Measurements from ENCODE around the gene NHSL2. TPM values are rescaled to one million over a fixed set of nuclear protein-coding genes. Genes with fewer than 3 reads are reported as not detected.
"Not testable (repeated sequence)": the region's sequence is repeated elsewhere in the genome, so short reads cannot be mapped to it uniquely, and the experiment has no call there.

NHSL2 gene
- total RNA-seq, 2 experiments from 2014 or later = 0.58 to 0.88 TPM

DNA sequence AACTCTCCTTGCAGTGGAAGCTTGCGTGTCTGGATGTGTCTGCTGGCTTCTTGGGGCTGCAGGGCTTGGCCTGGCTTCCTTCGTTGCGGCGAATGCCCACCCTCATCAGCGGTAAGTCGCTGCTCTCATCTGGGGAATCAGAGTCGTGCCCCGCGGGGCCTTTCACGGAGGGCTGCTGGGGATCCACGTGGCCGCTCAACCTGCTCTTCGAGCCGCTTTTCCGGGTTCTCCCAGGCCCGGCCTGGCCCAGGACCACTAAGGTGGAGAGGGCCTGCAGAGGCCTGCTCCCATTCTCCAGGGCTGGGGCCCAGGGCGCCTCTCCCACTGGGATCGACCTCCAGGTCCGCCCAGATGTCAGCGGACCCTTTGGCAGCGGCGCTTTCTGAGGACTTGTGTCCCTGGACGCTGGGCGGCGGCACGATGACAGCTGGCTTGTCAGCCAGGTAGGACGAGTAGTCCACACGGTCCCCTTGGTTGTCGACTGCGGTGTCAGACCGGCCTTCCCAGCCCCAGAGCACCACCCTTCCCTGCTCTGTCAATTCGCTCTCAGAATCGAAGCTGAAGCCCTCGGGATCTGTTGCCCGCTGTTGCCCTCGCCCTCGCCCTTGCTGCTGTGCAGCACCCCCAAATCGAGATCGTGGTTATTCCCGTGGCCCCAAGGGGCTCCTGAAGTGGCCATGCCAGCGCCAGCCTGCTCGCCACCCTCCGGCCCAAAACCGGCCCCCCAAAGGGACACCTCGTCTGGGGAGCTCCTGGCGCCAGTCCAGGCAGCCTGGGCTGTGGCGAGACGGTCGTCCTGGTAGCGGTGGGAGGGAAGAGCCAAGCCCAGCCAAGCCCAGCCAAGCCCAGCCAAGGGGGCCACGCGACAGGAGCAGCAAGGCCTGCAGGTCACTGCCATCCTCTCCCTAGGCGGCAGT lies 37.8 kb upstream of the NHSL2 start:
- Mint-ChIP-seq H3K27ac (no peak overlapping the region), H3K4me1 (ENCODE audit: low read depth) (peaks cover 24% of the 10 kb centered on the region), H3K9me3 (no peaks in the 10 kb centered on the region), H3K4me3 (no peak overlapping the region), H3K27me3 (peaks cover 14% of the 10 kb centered on the region), H3K36me3 (ENCODE audit: low read depth) (no peaks in the 10 kb centered on the region)
- ChIA-PET POLR2A (no interaction called here), CTCF (no interaction called here)
- TF ChIP-seq, protein P1, sequence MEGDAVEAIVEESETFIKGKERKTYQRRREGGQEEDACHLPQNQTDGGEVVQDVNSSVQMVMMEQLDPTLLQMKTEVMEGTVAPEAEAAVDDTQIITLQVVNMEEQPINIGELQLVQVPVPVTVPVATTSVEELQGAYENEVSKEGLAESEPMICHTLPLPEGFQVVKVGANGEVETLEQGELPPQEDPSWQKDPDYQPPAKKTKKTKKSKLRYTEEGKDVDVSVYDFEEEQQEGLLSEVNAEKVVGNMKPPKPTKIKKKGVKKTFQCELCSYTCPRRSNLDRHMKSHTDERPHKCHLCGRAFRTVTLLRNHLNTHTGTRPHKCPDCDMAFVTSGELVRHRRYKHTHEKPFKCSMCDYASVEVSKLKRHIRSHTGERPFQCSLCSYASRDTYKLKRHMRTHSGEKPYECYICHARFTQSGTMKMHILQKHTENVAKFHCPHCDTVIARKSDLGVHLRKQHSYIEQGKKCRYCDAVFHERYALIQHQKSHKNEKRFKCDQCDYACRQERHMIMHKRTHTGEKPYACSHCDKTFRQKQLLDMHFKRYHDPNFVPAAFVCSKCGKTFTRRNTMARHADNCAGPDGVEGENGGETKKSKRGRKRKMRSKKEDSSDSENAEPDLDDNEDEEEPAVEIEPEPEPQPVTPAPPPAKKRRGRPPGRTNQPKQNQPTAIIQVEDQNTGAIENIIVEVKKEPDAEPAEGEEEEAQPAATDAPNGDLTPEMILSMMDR (IDR thresholded peaks at IDR 0.05) = no peak
- intact Hi-C loops (cut with micrococcal nuclease) = no loop called here
- DNase-seq = no peak
- no peak for ATAC-seq

DNA sequence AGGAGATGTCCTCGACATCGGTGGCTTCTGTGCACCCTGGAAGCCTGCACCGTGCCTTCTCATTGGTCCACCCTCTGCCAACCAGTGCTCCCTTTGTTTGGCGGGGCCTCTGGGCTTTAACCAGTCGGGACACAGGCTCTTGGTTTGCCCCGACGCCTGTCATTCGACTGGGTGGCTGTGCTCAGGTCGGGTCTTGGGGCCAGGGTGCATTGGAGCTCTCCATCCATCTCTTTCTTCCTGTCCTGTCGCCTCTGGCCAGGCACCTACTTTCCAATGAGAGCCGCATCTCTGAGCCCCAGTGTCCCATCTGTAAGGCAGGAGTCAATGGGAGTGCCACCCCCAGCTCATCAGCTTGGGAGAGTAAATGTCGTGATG lies 37.2 kb upstream of the NHSL2 start:
- Mint-ChIP-seq H3K36me3 (ENCODE audit: low read depth) (no peaks in the 10 kb centered on the region), H3K27ac (no peak overlapping the region), H3K27me3 (peaks cover 15% of the 10 kb centered on the region), H3K4me1 (ENCODE audit: low read depth) (peaks cover 24% of the 10 kb centered on the region), H3K4me3 (no peak overlapping the region), H3K9me3 (no peaks in the 10 kb centered on the region)
- no peak for ATAC-seq
- intact Hi-C loops (cut with micrococcal nuclease) = no loop called here
- TF ChIP-seq, protein P1 (IDR thresholded peaks at IDR 0.05) = no peak
- DNase-seq = no peak
- ChIA-PET CTCF (no interaction called here), POLR2A (no interaction called here)

DNA sequence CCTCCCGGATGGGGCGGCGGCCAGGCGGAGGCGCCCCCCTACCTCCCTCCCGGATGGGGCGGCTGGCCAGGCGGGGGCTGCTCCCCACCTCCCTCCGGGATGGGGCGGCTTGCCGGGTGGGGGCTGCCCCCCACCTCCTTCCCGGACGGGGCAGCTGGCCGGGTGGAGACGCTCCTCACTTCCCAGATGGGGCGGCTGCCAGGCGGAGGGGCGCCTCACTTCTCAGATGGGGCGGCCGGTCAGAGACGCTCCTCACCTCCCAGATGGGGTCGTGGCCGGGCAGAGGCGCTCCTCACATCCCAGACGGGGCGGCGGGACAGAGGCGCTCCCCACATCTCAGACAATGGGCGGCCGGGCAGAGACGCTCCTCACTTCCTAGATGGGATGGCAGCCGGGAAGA lies 33.8 kb upstream of the NHSL2 start:
- POLR2A ChIA-PET; H3K4me3 Mint-ChIP-seq; DNase-seq; CTCF ChIA-PET; H3K4me1 Mint-ChIP-seq (ENCODE audit: low read depth); ATAC-seq; intact Hi-C loops (cut with micrococcal nuclease); H3K27ac Mint-ChIP-seq; H3K36me3 Mint-ChIP-seq (ENCODE audit: low read depth); H3K9me3 Mint-ChIP-seq: not testable (repeated sequence)
- peaks cover 13% of the 10 kb centered on the region for H3K27me3 Mint-ChIP-seq

DNA sequence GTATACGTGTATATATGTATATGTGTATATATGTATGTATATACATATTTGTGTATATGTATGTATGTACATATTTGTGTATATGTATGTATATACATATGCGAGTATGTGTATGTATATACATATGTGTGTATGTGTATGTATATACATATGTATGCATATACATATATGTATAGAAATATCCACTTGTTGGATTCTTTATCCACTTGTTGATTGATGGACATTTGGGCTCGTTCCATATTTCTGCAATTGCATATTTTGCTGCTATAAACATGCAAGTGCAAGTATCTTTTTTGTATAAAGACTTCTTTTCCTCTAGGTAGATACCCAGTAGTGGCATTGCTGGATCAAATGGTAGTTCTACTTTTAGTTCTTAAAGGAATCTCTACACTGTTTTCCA lies 25.5 kb upstream of the NHSL2 start:
- Mint-ChIP-seq H3K9me3 (no peaks in the 10 kb centered on the region), H3K4me3 (no peak overlapping the region), H3K36me3 (ENCODE audit: low read depth) (no peaks in the 10 kb centered on the region), H3K27ac (no peak overlapping the region), H3K4me1 (ENCODE audit: low read depth) (no peaks in the 10 kb centered on the region), H3K27me3 (peaks cover 10% of the 10 kb centered on the region)
- no peak for ATAC-seq
- TF ChIP-seq, protein P1 (IDR thresholded peaks at IDR 0.05) = no peak
- ChIA-PET CTCF (no interaction called here), POLR2A (no interaction called here)
- intact Hi-C loops (cut with micrococcal nuclease) = no loop called here
- DNase-seq = no peak

DNA sequence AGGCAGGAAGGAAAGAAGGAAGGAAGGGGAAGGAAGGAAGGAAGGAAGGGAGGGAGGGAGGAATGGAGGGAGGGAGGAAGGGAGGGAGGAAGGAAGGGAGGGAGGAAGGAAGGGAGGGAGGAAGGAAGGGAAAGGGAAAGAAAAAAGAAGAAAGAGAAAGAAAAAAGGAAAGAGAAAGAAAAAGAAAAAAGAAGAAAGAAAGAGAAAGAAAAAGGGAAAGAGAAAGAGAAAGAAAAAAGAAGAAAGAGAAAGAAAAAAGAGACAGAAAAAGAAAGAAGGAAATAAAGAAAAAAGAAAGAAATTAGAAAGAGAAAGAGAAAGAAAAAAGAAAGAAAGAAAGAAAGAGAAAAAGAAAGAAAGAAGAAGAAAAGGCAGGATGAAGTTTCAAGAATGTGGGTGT lies 15.0 kb upstream of the NHSL2 start:
- Mint-ChIP-seq H3K27ac (no peak overlapping the region), H3K36me3 (ENCODE audit: low read depth) (no peaks in the 10 kb centered on the region), H3K9me3 (no peaks in the 10 kb centered on the region), H3K4me3 (no peak overlapping the region), H3K4me1 (ENCODE audit: low read depth) (no peaks in the 10 kb centered on the region), H3K27me3 (peaks cover 1% of the 10 kb centered on the region)
- TF ChIP-seq, protein P1 (IDR thresholded peaks at IDR 0.05) = no peak
- ATAC-seq (no peak), DNase-seq (no peak)
- CTCF ChIA-PET = no interaction called here
- intact Hi-C loops (cut with micrococcal nuclease) = no loop called here
- POLR2A ChIA-PET = no interaction called here
